Subcutaneous adipose tissue (tissue), 4 donors: Measurements from ENCODE around the gene NEURL2. TPM values are rescaled to one million over a fixed set of nuclear protein-coding genes. Genes with fewer than 3 reads are reported as not detected.

Experiments used
- CTCF ChIP-seq: fragments of 450-650 bp; IDR thresholded peaks from one replicate; pipeline ENCODE4 v1.5.1; 2016; ENCODE audit warnings: low read depth, mild to moderate bottlenecking, control low read depth, antibody characterized with exemption, moderate library complexity
- total RNA-seq, 4 donors: library from RNA; depleted of rRNA; stranded (reverse); fragments of >200 nt; gene quantifications; one replicate each; pipeline ENCODE4 v1.1.0, GENCODE V29; 2016

Gene NEURL2
- total RNA-seq, 4 donors from 2014 or later: 2.3 to 15.1 (median 10.0) TPM

DNA sequence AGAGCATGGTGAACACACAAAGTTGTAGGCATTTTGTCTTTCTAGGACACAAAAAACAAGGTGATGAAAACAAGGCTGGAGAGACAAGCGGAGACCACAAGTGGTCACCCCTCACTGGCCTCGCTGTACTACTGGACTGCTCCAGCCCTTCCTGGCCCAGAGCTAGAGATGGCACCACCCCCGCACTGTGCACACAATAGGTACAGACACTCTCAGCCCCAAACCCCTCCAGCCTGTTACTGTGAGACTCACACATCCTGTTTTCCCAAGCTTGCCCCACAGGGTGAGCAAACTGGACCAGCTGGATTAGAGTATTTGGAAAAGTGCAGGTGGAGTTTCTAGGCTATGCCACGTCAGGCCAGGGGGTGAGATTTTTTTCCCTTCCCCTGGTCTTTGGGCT, 18.4 kb downstream of the NEURL2 start:
- TF ChIP-seq CTCF: no peak

DNA sequence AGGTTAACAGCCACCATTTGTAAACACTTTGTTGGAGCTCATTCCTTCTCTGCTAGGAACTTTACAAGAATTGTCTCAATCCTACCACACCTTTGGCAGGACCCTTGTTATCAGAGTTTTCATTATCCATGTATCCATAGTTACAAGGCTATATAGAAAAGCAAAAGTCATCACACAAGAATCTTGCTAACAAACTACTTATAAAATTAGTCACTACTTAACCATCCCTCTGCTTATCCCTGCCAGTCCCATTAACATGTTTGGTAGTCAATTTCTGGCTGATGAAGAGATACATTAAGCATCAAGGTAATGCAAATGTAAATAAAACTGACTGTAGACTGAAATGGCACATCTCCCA, 23.2 kb downstream of the NEURL2 start:
- no peak for TF ChIP-seq CTCF

GRCh38 chr20:45867136-45867818, 23.7 kb downstream of the NEURL2 start:
- TF ChIP-seq CTCF: no peak

GRCh38 chr20:45866454-45866853, 24.6 kb downstream of the NEURL2 start:
- TF ChIP-seq CTCF: no peak

DNA sequence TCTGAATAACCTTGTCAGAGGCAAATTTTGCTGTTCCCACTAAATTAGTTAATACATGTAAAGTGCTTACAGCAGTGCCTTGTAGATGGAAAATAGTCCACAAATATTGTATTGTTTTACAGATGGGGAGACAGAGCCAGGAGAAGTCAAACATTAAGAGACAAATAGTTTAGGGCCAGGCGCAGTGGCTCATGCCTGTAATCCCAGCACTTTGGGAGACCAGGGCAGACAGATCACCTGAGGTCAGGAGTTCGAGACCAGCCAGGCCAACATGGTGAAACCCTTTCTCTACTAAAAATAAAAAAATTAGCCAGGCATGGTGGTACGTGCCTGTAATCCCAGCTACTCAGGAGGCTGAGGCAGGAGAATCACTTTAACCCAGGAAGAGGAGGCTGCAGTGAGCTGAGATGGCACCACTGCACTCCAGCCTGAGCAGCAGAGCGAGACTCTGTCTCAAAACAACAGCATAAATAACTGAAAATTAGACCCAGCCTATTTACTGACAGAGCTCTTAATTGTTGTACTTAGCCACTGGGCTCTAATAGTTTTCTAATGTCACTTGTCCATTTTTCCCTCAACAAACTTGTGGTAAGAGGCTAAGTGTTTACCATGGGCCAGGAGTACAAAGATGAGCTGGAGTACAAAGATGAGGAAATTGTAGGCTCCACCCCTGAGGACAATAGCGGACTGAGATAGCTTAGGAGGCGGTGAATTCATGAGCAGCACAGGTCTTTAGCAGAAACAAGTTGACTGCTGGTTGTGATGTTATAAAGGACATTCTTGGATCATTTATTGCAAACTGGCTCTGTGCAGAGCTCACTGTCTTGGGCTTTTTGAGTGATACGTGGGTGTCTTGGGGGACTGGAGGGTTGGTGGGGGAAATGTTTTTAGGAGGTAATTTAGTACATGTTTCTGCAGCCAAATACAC, 27.2 kb downstream of the NEURL2 start:
- TF ChIP-seq CTCF: no peak

DNA sequence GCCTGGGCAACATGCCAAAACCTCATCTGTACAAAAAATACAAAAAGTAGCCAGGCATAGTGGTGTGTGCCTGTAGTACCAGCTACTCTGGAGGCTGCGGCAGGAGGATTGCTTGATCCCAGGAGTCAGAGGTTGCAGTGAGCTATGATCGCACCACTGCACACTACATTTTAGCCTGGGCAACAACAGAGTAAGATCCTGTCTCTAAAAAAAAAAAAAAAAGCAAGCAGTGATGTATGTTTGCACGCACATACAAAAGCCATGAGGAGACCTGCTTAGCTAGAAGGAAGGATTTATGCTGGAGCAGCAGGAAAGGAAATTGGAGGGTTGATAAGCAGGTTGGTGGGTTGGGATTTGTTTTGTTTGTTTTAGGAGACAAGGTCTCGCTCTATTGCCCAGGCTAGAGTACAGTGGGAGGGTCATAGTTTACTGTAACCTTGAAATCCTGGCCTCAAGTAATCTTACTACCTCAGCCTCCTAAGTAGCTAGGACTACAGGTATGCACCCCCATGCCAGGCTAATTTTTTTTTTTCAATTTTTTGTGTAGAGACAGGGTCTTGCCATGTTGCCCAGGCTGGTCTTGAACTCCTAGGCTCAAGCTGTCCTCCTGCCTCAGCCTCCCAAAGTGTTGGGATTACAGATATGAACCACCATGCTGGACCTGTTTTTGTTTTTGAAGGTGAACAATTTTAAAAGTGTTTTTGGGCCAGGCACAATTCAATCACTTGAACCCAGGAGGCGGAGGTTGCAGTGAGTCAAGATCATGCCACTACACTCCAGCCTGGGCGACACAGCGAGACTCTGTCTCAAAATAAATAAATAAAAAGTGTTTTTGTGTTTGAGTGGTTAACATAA, 29.6 kb downstream of the NEURL2 start:
- TF ChIP-seq CTCF: no peak
